CD4-positive, alpha-beta T cell treated with Interleukin-1 beta for 1 hour (primary cell): ENCODE data around the gene FAM240A.
A peak's percentile ranks its signal among the peaks of the same experiment; 100 is the strongest.

ENCODE experiments used
- DNase-seq, 2 donors: peaks; one replicate each; pipeline ENCODE4 v3.0.0-alpha.2; 2020 to 2022

Gene FAM240A

GRCh38 chr3:46628901-46629369 is 16.6 kb downstream of the FAM240A start:
- no peak for DNase-seq

- peak; percentile 75 to 78 for DNase-seq
Observed at GRCh38 chr3:46629551-46630517, 17.5 kb downstream of the FAM240A start.

- DNase-seq, result no peak
Observed at GRCh38 chr3:46632792-46633191, 20.5 kb downstream of the FAM240A start.

- DNase-seq, result no peak
Observed at GRCh38 chr3:46634856-46635255, 22.5 kb downstream of the FAM240A start.

GRCh38 chr3:46639221-46639620 is 26.9 kb downstream of the FAM240A start:
- DNase-seq, result no peak

GRCh38 chr3:46640927-46641326 is 28.6 kb downstream of the FAM240A start:
- DNase-seq, result no peak

GRCh38 chr3:46642971-46643370 is 30.6 kb downstream of the FAM240A start:
- DNase-seq, result no peak

- no peak for DNase-seq
Observed at GRCh38 chr3:46643701-46644100, 31.4 kb downstream of the FAM240A start.

GRCh38 chr3:46646700-46647099 is 34.4 kb downstream of the FAM240A start:
- DNase-seq, result no peak

- DNase-seq, result no peak
Observed at GRCh38 chr3:46648096-46648495, 35.8 kb downstream of the FAM240A start.

- DNase-seq, result no peak
Observed at GRCh38 chr3:46649436-46649835, 37.1 kb downstream of the FAM240A start.

GRCh38 chr3:46651084-46651483 is 38.8 kb downstream of the FAM240A start:
- no peak for DNase-seq

GRCh38 chr3:46655271-46655670 is 42.9 kb downstream of the FAM240A start:
- no peak for DNase-seq

GRCh38 chr3:46656778-46657556 is 44.6 kb downstream of the FAM240A start:
- DNase-seq, result no peak

- DNase-seq, result no peak
Observed at GRCh38 chr3:46659285-46659684, 47.0 kb downstream of the FAM240A start.

- DNase-seq, result no peak
Observed at GRCh38 chr3:46660003-46660402, 47.7 kb downstream of the FAM240A start.

- DNase-seq, result no peak
Observed at GRCh38 chr3:46660543-46661523, 48.5 kb downstream of the FAM240A start.

GRCh38 chr3:46661776-46662766 is 49.7 kb downstream of the FAM240A start:
- DNase-seq, result no peak

- DNase-seq, result no peak
Observed at GRCh38 chr3:46662771-46663551, 50.6 kb downstream of the FAM240A start.

GRCh38 chr3:46663591-46664135 is 51.3 kb downstream of the FAM240A start:
- DNase-seq, result peak in 1 of 2 donors; percentile 13
